Right lobe of liver (tissue), 6 donors: ENCODE results near the gene SPATA9. TPM values are rescaled to one million over a fixed set of nuclear protein-coding genes. Genes with fewer than 3 reads are reported as not detected.
A peak's percentile ranks its signal among the peaks of the same experiment; 100 is the strongest.
"Not testable (repeated sequence)": the region's sequence is repeated elsewhere in the genome, so short reads cannot be mapped to it uniquely, and the experiment has no call there.

Experiments used
- ATAC-seq, 4 donors: fragments of 200-7000 bp; cut with Tn5 transposase; one replicate each; pipeline ENCODE4 v1.9.1; 2020; ENCODE audit warnings: mild to moderate bottlenecking in 4 of 4, moderate library complexity in 4 of 4
- DNase-seq, 3 donors: peaks; one replicate each; pipeline ENCODE4 v3.0.0-alpha.2; 2020
- H3K27ac ChIP-seq, 3 donors: fragments of 200-600 bp; one replicate each; pipeline ENCODE4 v1.8.0; 2022
- H3K27me3 ChIP-seq, 2 donors: fragments of 200-600 bp; one replicate each; pipeline ENCODE4 v1.8.0; 2022
- H3K36me3 ChIP-seq, 4 donors: fragments of 200-600 bp; sonication (generic) in 1 of 4; one replicate each; pipeline versions ENCODE4 v1.5.1 to v1.8.0; 2017 to 2022; ENCODE audit warnings: control low read depth in 1 of 4
- H3K4me1 ChIP-seq, 4 donors: fragments of 200-600 bp; sonication (generic) in 1 of 4; one replicate each; pipeline versions ENCODE4 v1.5.1 to v1.8.0; 2017 to 2022; ENCODE audit warnings: control low read depth in 1 of 4
- H3K4me3 ChIP-seq, 3 donors: fragments of 200-600 bp; one replicate each; pipeline ENCODE4 v1.8.0; 2022
- H3K9me3 ChIP-seq, 4 donors: fragments of 200-600 bp; sonication (generic) in 1 of 4; one replicate each; pipeline versions ENCODE4 v1.5.1 to v1.8.0; 2017 to 2022; ENCODE audit warnings: control low read depth in 1 of 4
- CTCF ChIP-seq, 4 donors: fragments of 200-600 bp in 3 of 4; fragments of 450-650 bp in 1 of 4; IDR thresholded peaks; one replicate each; pipeline versions ENCODE4 v1.5.1 to v1.8.0; 2016 to 2022; ENCODE audit warnings: antibody characterized with exemption in 4 of 4, mild to moderate bottlenecking in 2 of 4
- POLR2A ChIP-seq: fragments of 450-650 bp; IDR thresholded peaks from one replicate; pipeline ENCODE4 v1.6.1; 2017; ENCODE audit warnings: antibody characterized with exemption, mild to moderate bottlenecking
- WGBS: methylation state at CpG from one replicate; pipeline ENCODE4 v1.1.6; 2018; ENCODE audit warnings: low coverage, low lambda C conversion rate; ENCODE audit not compliant: insufficient coverage; ENCODE audit errors: missing lambda C conversion rate; 5-methylcytosine and 5-hydroxymethylcytosine counted together
- intact Hi-C, 2 donors: fragments of 100-400 bp; cut with DNase I; formaldehyde crosslinking; loops; one replicate each; pipeline versions ENCODE4 v1.11.2 to v1.14.1; 2022
- total RNA-seq, 6 experiments: library from RNA; depleted of rRNA in 2 of 6; stranded (reverse); fragments of >200 nt in 2 of 6; fragmentation: NEBNext Ultra II Directional in 3 of 6; extraction: Animal tissue kit (Norgen Biotek cat#: 25700) in 3 of 6; gene quantifications; one replicate each; pipeline versions ENCODE4 v1.1.0 to v1.2.4, GENCODE V29; 2016 to 2023
- donor health status: DM: no; HTN: yes; CAD: no.
- donor health status: DM: no; HTN: no; CAD: no.
- donor health status: DM: no; HTN: no; CAD: no.
- donor health status: DM: no; HTN: yes; CAD: no.
- donor health status: DM: no; HTN: yes; CAD: no.

SPATA9 gene
- total RNA-seq, 6 experiments from 2014 or later: 0.35 to 0.55 (median 0.38) TPM; not detected in 2

- H3K4me1 ChIP-seq: peaks cover 0 to 32% (median 2%) of the 10 kb centered on the region in 4 donors
- no peaks in the 10 kb centered on the region for H3K27me3 ChIP-seq
- H3K4me3 ChIP-seq: no peak overlapping the region
- ATAC-seq: no peak
- DNase-seq: no peak
- peak overlapping the region in 2 of 3 donors; percentile 58 to 64 for H3K27ac ChIP-seq
- no peak for TF ChIP-seq CTCF (IDR thresholded peaks at IDR 0.05)
- no peak for TF ChIP-seq POLR2A
- H3K9me3 ChIP-seq: no peaks in the 10 kb centered on the region
- intact Hi-C loops: loop anchor here in 1 of 2 donors (5.0 kb wide), 1 partner anchor 193 kb away; no protein-coding TSS in a partner anchor
- no peaks in the 10 kb centered on the region for H3K36me3 ChIP-seq
Measured at GRCh38 chr5:95649274-95649673, 33.5 kb downstream of the SPATA9 start.

GRCh38 chr5:95647886-95648860 lies 34.6 kb downstream of the SPATA9 start:
- intact Hi-C loops: loop anchor here in 1 of 2 donors (5.0 kb wide), 1 partner anchor 194 kb away; no protein-coding TSS in a partner anchor
- no peak for TF ChIP-seq CTCF (IDR thresholded peaks at IDR 0.05)
- TF ChIP-seq POLR2A: no peak
- Histone ChIP-seq H3K27me3 (no peaks in the 10 kb centered on the region), H3K4me3 (peak overlapping the region in 1 of 3 donors; percentile 31), H3K36me3 (no peaks in the 10 kb centered on the region), H3K4me1 (peaks cover 0 to 36% (median 2%) of the 10 kb centered on the region in 4 donors), H3K27ac (peak overlapping the region in 2 of 3 donors; percentile 96 to 98), H3K9me3 (no peaks in the 10 kb centered on the region)
- no peak for ATAC-seq
- WGBS: 72% methylated on average over 12 of the region's 12 CpGs
- DNase-seq: no peak

GRCh38 chr5:95646569-95647431 lies 36.0 kb downstream of the SPATA9 start, which contains the start of gene RFESD:
RFESD (plus strand) TSS chr5:95646777; CDS start chr5:95652272, 5,495 bp downstream.
- Histone ChIP-seq H3K36me3 (no peaks in the 10 kb centered on the region), H3K9me3 (no peaks in the 10 kb centered on the region), H3K27ac (peak within 1 kb of the TSS; percentile 87 to 98 (median 96)), H3K4me3 (peak within 1 kb of the TSS; percentile 27 to 56 (median 31)), H3K4me1 (peaks cover 0 to 48% (median 7%) of the 10 kb centered on the region in 4 donors), H3K27me3 (no peaks in the 10 kb centered on the region)
- WGBS: 2% methylated on average over 14 of the region's 60 CpGs
- peak; percentile 97 for TF ChIP-seq POLR2A
- TF ChIP-seq CTCF (IDR thresholded peaks at IDR 0.05): peak in 3 of 4 donors; percentile 12 to 28 (median 13)
- peak; percentile 86 to 92 (median 90) for ATAC-seq
- DNase-seq: peak; percentile 99
- intact Hi-C loops: loop anchor here in 1 of 2 donors (5.0 kb wide), 1 partner anchor 196 kb away; no protein-coding TSS in a partner anchor

- not testable (repeated sequence) for H3K36me3 ChIP-seq, H3K9me3 ChIP-seq, H3K27me3 ChIP-seq, ATAC-seq
- intact Hi-C loops: loop anchor here in 1 of 2 donors (5.0 kb wide), 1 partner anchor 196 kb away; no protein-coding TSS in a partner anchor
- Histone ChIP-seq H3K4me3 (peak overlapping the region in 1 of 3 donors; percentile 56), H3K27ac (peak overlapping the region; percentile 65 to 96 (median 87)), H3K4me1 (peaks cover 0 to 53% (median 9%) of the 10 kb centered on the region in 4 donors)
- peak in 1 of 3 donors; percentile 26 for DNase-seq
- WGBS: 79% methylated on average over 15 of the region's 17 CpGs
Measured at GRCh38 chr5:95646226-95646568, 36.6 kb downstream of the SPATA9 start.
